Activated CD8-positive, alpha-beta memory T cell treated with anti-CD3 and anti-CD28 coated beads for 1 hour (primary cell): ENCODE results near the gene CRYGC.
"Not testable (repeated sequence)": the region's sequence is repeated elsewhere in the genome, so short reads cannot be mapped to it uniquely, and the experiment has no call there.

Source experiments
- DNase-seq, 2 donors: peaks; one replicate each; pipeline ENCODE4 v3.0.0-alpha.2; 2020; ENCODE audit warnings: low read depth in 1 of 2; ENCODE audit errors: extremely low read depth in 1 of 2

CRYGC gene

DNA sequence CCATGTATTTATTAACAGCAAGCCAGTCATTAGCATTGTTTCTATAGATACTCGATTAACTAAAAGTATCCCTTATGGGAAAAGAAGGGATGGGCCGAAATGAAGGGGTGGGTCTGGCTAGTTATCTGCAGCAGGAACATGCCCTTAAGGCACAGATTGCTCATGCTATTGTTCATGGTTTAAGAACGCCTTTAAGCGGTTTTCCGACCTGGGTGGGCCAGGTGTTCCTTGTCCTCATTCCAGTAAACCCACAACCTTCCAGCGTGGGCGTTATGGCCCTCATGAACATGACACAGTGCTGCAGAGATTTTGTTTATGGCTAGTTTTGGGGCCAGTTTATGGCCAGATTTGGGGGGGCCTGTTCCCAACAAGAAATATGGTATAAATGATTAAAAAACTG lies 8.7 kb upstream of the CRYGC start:
- DNase-seq: not testable (repeated sequence)

DNA sequence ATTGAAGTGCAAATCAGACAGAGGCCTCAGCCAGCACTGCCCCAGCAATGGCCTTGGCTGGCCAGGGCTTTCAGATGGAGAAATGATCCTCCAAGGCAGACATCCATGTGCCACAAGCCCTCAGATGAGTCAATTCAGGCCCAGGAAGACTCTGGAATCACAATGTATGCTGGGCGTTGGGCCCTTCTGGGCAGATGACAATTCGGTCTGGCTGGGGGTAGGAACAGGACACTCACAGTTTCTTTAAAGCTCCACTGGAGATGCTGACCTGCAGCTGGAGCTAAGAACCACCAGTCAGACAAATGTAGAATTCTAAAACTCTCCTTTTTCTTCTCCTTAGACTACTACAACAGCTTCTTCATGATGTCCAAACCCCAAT lies 7.1 kb upstream of the CRYGC start:
- DNase-seq: no peak

DNA sequence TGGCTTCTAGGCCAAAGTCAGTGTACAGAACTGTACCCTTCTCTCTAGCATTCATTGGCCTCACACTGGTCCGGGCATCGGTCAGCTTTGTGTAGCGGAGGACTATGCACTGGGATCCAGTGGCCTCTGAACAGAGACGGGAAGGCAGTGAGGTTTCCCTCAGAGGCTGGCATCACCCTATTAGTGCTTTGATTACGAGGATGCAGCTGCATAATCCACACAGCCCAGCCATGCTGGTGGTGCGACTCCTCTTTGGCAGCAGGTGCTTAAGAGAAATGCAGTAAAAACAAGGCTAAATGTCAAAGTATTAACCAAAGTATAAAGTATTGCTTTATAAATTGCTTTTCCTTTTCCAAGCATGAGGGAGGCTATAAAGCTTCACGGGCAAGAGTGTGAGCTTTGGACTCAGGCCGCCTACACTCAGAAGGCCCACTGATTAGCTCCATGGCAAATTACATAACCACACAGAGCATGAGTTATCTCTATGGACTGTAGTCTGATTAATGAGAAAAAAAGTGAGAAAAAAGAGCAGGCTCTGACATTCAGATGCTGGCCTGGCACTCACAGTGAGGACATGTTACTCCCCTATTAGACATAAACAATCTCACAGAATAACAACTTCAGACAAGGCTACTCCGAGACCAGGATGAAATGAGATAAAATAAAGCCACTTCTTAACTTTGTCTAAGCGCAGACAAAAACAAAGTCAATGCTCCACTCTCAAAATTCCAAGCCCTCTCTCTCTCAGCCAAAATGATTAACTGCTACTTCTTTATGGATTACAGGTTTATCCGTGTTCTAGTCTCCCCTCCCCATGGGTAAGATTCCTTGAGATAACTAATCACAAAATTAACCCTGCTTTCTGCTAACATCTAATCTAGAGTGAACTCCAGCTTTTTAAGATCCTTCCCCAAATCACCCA lies 6.4 kb upstream of the CRYGC start:
- no peak for DNase-seq

DNA sequence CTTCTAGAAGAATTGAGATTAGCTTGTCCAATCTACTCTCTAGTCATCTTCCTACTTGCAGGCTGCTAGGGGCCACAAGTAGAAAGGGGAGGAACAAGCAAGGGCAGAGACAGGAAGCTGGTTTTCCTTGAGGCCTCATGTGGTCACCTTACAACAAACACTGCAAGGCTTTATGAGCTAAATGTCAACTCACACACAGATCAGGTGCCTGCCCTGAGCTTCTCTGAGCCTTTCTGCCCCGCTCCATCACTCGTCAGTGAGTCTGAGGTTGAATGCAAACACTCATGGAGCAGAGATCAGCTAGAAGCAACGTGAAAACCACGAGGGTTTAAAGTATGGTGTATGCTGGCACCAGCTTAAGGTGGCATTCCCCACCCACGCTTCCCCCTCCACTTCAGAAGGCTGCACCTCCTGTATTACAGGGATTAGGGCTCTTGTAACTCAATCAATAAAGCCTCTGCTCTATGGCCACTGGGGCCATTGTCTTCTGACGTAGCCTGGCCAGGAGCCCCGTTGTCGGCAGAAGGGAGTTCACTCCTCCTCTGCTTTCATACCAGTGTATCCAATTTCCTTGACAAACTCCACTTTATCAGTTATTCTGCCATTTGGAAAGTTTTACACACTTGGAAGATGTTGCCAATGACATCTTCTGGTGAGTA lies 5.4 kb upstream of the CRYGC start:
- DNase-seq: no peak

DNA sequence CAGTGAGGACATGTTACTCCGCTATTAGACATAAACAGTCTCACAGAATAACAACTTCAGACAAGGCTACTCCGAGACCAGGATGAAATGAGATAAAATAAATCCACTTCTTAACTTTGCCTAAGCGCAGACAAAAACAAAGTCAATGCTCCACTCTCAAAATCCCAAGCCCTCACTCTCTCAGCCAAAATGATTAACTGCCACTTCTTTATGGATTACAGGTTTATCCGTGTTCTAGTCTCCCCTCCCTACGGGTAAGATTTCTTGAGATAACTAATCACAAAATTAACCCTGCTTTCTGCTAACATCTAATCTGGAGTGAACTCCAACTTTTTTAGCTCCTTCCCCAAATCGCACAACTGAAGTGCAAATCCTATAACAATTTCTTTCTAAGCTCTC lies 1.1 kb upstream of the CRYGC start:
- no peak for DNase-seq

DNA sequence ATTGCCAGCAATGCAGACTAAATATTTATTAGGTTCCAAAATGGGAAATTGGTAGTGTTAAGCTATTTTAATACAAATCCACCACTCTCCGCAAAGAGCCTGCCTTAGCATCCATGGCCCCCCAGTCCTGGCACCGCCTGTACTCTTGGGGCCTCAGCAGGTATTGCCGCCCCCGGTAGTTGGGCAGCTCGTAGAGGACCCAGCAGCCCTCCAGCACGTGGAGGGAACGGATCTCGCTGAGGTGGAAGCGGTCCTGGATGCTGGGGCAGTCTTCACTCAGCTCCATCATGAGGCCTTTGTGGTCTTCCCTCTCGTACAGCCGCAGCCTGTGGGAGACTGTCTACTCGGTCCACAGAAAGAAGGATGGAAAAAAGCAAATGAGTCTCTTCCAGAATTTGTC lies 1.5 kb downstream of the CRYGC start:
- no peak for DNase-seq

DNA sequence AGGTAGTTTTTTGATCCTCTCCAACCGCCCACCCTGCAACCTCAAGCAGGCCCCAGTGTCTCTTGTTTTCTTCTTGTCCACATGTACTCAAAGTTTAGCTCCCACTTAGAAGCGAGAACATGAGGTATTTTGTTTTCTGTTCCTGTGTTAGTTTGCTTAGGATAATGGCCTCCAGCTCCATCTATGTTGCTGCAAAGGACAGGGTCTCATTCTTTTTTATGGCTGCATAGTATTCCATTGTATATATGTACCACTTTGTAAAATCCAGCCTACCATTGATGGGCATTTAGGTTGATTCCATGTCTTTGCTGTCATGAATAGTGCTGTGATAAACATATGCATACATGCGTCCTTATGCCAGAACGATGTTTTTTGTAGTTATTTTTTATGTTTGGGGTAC lies 2.5 kb downstream of the CRYGC start:
- no peak for DNase-seq

DNA sequence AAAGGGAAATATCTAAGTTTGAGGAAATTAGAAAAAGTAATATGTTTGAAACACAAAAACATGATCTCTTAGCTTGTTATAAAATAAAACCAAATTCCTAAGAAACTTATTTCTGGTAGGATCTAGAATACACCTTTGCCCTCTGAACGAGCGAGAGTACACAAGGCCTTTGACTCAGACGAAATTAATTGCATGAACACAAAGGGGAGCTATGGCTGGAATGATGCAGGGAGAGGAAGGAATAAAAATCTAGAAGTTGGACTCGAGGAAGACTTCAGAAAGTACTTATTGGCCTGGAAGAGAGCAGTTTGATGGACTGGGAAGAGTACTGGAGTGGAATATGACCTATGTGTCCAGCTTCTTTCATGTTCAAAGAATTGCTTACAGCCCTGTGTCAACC lies 4.4 kb downstream of the CRYGC start:
- no peak for DNase-seq

DNA sequence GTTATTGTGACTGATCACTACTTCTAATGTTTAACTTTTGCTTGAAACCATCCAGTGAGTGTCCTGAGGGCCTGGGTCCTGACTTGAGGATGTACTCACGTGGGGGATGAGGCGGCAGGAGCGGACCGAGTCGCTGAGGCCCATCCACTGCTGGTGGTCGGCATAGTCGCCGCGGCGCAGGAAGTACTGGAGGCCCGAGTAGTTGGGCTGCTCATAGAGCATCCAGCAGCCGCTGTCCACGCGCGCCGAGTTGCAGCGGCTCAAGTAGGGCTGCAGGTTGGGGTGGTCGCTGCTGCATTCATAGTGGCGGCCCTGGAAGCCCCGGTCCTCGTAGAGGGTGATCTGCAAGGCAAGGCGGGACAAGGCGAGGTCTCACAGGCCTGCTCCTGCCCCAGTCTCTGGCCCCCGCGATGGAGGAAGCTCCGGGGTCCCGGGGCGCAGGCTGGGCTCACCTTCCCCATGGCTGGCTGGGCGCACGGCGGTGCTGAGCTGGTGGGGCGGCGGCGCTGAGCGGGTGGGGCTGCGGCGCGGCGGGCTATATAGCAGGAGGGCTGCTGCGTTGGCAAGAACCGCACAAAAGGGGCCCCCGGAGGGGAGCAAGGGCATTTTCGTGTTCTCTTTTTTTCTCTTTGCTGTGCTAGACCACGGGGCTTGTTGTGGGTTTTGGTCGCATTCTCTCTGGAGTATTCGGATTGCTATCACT lies 5.5 kb downstream of the CRYGC start, which contains the start of gene CRYGD:
Gene CRYGD (minus strand): TSS at position 512 of the 703 bp plus-strand sequence. CDS start 51 bp downstream, at position 461.
- DNase-seq: not testable (repeated sequence)

DNA sequence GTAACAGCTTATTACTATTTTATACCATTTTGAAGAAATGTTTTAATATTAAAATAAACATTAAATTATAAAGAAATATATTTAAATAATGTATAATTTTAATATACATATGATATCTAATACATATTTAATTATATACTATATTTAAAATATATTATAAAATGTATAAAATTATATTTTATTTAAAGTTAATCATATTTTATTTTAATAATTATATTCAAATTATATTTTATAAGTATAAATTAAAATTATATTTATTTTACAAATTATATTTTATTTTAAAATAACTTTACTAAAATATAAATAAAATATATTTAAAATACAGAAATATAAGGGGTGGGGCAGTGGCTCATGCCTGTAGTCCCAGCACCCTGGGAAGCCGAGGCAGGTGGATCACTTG lies 7.4 kb downstream of the CRYGC start:
- no peak for DNase-seq

DNA sequence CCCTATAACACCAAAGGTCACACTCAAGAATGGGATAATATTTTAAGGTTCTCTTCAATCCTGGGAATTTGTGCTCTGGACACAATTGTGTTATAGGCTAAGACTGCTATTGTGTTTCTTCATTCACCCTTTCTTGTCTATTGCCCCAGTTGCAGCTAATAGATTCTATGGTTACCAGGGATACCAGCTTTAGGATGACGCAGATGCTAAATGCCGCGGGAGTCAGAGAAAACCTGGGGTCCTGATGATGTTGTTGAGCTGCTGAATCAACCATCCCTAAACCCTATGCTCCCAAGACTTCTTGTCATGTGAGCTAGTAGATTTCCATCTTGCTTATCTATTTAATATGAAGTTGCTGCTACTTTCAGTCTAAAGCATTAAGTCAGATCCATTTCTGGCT lies 10.7 kb downstream of the CRYGC start:
- no peak for DNase-seq

DNA sequence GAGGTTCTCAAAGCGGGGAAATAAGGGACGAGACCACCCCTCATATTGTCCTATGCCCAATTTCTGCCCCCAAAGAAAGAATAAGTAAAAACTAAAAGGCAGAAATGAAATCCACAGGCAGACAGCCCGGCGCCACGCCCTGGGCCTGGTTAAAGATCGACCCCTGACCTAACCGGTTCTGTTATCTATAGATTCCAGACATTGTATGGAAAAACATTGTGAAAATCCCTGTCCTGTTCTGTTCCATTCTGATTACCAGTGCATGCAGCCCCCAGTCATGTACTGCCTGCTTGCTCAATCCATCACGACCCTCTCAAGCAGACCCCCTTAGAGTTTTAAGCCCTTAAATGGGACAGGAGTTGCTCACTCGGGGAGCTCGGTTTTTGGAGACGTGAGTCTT lies 12.2 kb downstream of the CRYGC start:
- DNase-seq: not testable (repeated sequence)

DNA sequence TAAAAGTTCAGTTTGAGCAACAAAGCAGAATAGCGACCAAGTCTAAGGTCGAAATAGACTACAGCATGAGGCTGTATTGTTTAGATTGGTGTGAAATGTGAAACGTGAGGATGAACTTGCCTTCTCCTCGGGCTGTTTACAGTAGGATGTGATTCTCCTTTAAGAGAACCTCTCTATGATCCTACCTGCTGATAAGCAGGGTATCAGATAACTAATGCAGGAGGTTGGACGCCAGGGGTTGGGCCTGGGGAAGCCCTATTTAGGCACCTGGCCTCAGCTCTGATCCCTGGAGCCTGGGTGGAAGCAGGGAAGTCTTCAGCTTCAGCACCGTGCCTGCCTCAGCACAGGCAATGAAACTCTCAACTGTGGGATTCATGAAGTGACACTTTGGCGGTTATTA lies 16.7 kb downstream of the CRYGC start:
- DNase-seq: no peak

DNA sequence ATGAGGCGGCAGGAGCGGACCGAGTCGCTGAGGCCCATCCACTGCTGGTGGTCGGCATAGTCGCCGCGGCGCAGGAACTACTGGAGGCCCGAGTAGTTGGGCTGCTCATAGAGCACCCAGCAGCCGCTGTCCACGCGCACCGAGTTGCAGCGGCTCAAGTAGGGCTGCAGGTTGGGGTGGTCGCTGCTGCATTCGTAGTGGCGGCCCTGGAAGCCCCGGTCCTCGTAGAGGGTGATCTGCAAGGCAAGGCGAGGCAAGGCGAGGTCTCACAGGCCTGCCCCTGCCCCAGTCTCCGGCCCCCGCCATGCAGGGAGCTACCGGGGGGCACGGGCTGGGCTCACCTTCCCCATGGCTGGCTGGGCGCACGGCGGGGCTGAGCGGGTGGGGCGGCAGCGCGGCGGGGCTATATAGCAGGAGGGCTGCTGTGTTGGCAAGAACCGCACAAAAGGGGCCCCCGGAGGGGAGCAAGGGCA lies 17.3 kb downstream of the CRYGC start:
- not testable (repeated sequence) for DNase-seq

DNA sequence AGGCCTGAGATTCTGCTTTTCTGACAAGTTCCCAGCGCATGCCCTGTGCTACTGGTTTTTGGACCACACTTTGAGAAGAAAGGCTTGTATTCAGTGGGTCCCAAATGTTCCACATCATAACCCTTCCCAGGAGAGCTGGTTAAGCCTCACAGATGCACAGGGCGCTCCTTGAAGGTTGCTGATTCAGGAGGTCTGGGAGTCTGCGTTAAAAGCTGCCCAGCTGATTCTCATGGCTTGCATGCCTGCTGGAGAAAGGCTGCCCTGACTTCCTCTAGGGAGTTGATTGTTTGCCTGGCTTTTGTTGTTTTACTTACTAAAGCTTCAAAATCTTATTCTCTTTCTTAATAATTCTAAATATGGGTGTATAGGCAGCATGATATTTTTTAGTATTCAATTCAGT lies 26.0 kb downstream of the CRYGC start:
- no peak for DNase-seq

DNA sequence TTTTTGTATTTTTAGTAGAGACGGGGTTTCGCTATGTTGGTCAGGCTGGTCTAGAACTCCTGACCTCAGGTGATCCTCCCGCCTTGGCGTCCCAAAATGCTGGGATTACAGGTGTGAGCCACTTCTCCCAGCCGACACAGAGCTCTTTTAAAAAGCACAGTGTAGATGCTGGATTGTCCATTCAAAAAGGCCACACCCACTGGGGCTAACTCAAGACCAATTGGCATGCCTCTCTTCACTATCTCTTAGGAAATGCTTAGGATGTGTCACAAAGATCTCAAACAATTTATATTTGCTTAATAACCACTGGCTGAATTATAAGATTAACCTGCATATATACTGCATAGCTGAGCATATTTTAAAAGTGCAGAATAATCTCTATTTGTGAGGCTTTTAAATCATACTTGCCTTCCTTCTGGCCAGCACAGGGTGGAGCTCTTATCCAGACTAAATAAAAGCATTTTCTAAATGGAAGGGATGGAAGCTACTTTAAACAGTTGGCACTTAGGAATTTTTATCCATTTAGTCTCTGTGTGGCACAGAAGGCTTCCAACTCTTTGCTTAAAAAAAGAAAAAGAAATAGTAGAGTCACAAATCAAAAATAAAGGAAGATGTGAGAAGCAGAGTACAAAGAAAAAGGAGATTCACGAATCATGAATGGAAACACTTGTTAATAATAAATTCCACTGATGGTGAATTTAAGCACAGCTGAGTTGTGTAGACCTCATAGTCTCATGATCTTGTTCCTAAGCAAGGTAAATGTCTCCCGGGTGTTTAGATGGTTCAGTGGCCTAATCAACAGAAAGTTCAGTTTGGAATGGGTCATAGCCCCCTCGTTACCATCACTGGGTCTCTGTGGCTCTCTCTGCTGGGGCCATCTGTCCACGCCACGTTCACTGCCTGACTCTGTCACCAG lies 27.7 kb downstream of the CRYGC start:
- DNase-seq: no peak

DNA sequence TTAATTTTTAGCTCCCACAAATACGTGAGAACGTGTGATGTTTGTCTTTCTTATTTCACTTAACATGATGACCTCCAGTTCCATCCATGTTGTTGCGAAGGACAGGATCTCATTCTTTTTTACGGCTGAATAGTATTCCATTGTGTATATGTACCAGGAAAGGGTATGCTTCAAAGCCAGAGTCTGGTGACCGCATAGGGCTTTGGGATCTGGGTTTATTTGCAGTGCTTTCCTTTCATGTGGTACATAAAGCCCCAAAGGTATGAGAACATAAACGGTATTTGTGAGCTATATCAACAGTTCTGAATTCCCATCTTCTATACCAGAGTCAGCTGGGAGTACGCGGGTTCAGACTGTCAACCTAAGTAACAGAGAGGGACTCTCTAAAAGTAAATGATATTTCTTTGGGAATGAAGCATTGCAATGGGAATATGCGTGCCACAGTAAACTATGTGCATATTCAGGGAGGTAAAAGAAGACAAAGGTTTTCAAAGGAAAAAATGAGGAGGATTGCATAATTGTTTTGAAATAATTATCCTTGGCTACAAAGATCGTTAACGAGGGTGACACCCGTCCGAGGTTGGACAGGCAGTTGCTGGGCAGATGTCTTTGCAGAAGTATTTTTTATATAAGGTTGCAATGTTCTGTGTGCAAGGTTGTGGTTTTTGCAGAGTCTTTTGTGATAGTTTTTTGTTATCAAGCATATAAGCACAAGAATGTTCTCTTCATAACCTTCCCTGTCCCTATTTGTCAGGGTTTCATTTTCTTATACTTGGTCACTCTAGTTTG lies 29.8 kb downstream of the CRYGC start:
- no peak for DNase-seq

DNA sequence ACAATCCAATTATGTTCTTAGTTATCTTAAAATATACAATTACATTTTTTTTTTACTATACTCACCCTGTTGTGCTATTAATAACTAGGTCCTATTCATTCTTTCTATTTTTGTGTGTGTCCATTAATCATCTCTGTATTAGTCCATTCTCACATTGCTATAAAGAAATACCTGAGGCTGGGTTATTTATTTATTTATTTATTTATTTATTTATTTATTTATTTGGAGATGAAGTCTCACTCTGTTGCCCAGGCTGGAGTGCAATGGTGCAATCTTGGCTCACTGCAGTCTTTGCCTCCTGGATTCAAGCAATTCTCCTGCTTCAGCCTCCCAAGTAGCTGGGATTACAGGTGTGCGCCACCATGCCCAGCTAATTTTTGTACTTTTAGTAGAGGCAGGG lies 30.9 kb downstream of the CRYGC start:
- DNase-seq: not testable (repeated sequence)

DNA sequence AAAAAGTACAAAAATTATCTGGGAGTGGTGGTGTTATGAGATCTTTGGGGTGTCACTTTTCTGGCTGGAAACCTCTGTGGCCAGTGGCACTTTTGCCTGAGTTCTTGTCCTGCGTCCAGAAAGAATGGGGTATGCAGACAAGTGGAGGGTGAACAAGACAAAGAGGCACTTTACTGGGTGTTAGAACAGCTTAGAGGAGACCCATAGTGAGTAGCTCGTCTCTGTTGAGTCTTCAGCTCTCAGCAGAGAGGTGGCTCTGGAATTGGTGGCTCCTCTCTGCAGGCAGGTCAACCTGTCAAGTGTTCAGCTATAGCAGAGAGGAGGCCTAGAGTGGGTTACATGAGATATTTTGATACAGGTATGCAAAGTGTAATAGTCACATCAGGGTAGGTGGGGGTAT lies 31.4 kb downstream of the CRYGC start:
- DNase-seq: no peak

DNA sequence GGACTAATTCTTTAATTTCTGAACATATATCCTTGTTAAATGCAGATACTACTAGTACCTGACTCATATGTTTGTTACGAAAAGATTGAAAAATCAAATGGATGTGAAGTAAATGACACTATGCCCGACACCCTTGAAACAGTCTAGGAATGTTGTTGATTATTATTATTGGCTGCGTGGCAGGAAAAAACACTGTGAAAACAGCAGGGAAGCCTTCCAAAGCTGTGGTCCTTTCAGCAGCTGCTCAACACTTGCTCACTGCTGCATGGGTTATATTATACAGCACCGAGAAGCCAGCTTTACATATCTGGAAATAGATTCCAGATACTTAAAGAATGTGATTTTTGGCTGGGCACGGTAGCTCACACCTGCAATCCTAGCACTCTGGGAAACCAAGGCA lies 31.8 kb downstream of the CRYGC start:
- DNase-seq: no peak
